ENCODE data around the gene URGCP. TPM values are rescaled to one million over a fixed set of nuclear protein-coding genes. Genes with fewer than 3 reads are reported as not detected.
"Not testable (repeated sequence)": the region's sequence is repeated elsewhere in the genome, so short reads cannot be mapped to it uniquely, and the experiment has no call there.

The URGCP gene
- total and polyA plus RNA-seq, 10 of the 15 experiments (the other 5 are each of a cell fraction or from before 2014, with no cell fraction given), result 2.0 to 29.7 (median 17.5) TPM

GRCh38 chr7:43834463-43835251 is 71.7 kb downstream of the URGCP start (continued):
- TF ChIP-seq HCFC1 (IDR thresholded peaks at IDR 0.05; ENCODE audit: low read length) (0 out of 2 replicates have a peak, but pooled peaks have one; percentile 51), DPF2 (IDR thresholded peaks at IDR 0.05) (peak; percentile 87), PAX8 (IDR thresholded peaks at IDR 0.05) (0 out of 2 replicates have a peak, but pooled peaks have one; percentile 65), NFXL1 (IDR thresholded peaks at IDR 0.05; ENCODE audit: borderline replicate concordance) (no peak), MLLT1 (IDR thresholded peaks at IDR 0.05) (peak; percentile 50), ESRRA (IDR thresholded peaks at IDR 0.05; ENCODE audit: low read length) (no peak), TCF7 (IDR thresholded peaks at IDR 0.05; ENCODE audit: borderline replicate concordance) (no peak), KLF5 (IDR thresholded peaks at IDR 0.05; ENCODE audit: partially characterized antibody) (peak; percentile 77), BCL11A (IDR thresholded peaks at IDR 0.05; ENCODE audit: low read depth, low read length) (peak; percentile 45; the same call in 1 of the 2 replicates), STAT1 (conservative IDR thresholded peaks at IDR 0.05) (no peak), MYC (IDR thresholded peaks at IDR 0.05; ENCODE audit: insufficient read depth, insufficient read length, insufficient replicate concordance, low read length, severe bottlenecking) (no peak), SPI1 (IDR thresholded peaks at IDR 0.05; ENCODE audit: borderline replicate concordance, insufficient read depth, low read depth, low read length) (no peak), NFYB (IDR thresholded peaks at IDR 0.05; ENCODE audit: insufficient read depth, low read depth, low read length) (peak; percentile 75), GABPA (IDR thresholded peaks at IDR 0.05; ENCODE audit: low read depth) (0 out of 2 replicates have a peak, but pooled peaks have one; percentile 16), RAD21 (IDR thresholded peaks at IDR 0.05; ENCODE audit: insufficient read depth, low read depth, low read length) (no peak), SRF (IDR thresholded peaks at IDR 0.05; ENCODE audit: low read depth in 2 of 2, low read length in 2 of 2) (no peak), BCL3 (IDR thresholded peaks at IDR 0.05; ENCODE audit: borderline replicate concordance, insufficient read depth, low read depth, low read length, poor library complexity, severe bottlenecking) (peak; percentile 74), IRF5 (IDR thresholded peaks at IDR 0.05; ENCODE audit: borderline replicate concordance) (no peak)

DNA sequence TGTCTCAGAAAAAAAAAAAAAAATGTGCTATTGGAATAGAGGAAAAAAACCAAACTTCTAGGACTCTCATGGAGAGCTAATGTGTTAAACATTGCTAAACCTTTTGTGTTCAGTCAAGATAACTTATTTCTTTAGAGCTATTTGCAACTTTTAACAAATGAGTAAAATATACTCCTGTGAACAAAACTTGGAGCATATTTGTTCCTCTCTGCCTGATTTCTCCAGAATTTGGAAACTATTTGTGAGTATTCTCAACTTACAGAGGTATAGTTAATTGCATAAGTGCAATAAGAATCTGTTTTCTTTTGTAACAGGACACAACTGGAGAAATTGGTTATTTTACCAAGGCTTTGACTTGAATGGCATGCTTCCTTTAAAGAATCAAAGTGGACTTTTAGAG is 75.5 kb downstream of the URGCP start:
- H3K4me2 ChIP-seq (ENCODE audit: control insufficient read depth, insufficient read depth); H3K79me2 ChIP-seq (ENCODE audit: control insufficient read depth, insufficient read depth, low read length); H3K9me3 ChIP-seq (replicated peaks; ENCODE audit: control insufficient read depth, insufficient read depth, low read length); SMC1A ChIA-PET (ENCODE audit: uncharacterized antibody, unreplicated experiment); H2AFZ ChIP-seq (ENCODE audit: control insufficient read depth, low read depth, low read length); H3K4me3 ChIP-seq; intact Hi-C loops (cut with micrococcal nuclease; ENCODE audit: unreplicated experiment); H3K36me3 ChIP-seq (ENCODE audit: control insufficient read depth in 2 of 2, insufficient read depth in 2 of 2, low read length in 1 of 2); BruUV-seq (replicated peaks); H3K9ac ChIP-seq (ENCODE audit: control insufficient read depth, insufficient read depth, low read length); ATAC-seq; FAIRE-seq; H3K27me3 ChIP-seq (replicated peaks in 1 of 2; ENCODE audit: control insufficient read depth in 2 of 2, insufficient read depth in 2 of 2, low read length in 1 of 2); H3K27ac ChIP-seq (ENCODE audit: control insufficient read depth, insufficient read depth); DNase-seq (ENCODE audit: low read depth, low spot score); H3K4me1 ChIP-seq (ENCODE audit: control insufficient read depth, insufficient read depth, low read length); H4K20me1 ChIP-seq (ENCODE audit: control insufficient read depth, insufficient read depth): not testable (repeated sequence)
- CTCF ChIA-PET, result interaction anchor here (0.6 to 2.0 kb wide), 6 partner anchors 7 to 248 kb away, joined by 3 to 5 read pairs (median 4); partner anchors contain the start of gene STK17A
- in situ Hi-C loops (cut with MboI), result loop anchor here (10.0 to 25.0 kb wide), 3 partner anchors 516 to 1894 kb away; partner anchors contain the start of genes MRPL32 and PSMA2
- RAD21 ChIA-PET (ENCODE audit: unreplicated experiment), result interaction anchor here (0.7 to 3.5 kb wide), 3 partner anchors 8 to 248 kb away, joined by 3 to 12 read pairs (median 4); partner anchors contain the start of gene STK17A
- POLR2A ChIA-PET, result interaction anchor here (0.7 kb wide), 1 partner anchor 9 kb away, joined by 4 read pairs; no protein-coding TSS in a partner anchor
